ENCODE results near the gene TRIO. TPM values are rescaled to one million over a fixed set of nuclear protein-coding genes. Genes with fewer than 3 reads are reported as not detected.

The TRIO gene
- total RNA-seq, 2 donors from 2014 or later = 62.0 to 137 TPM

- Histone ChIP-seq H3K27me3 (no peaks in the 10 kb centered on the region), H3K36me3 (replicated peaks in 1 of 2; ENCODE audit: insufficient read depth in 1 of 2, low read depth in 2 of 2) (peaks cover 0 to 17% of the 10 kb centered on the region in 2 donors), H3K9me3 (no peaks in the 10 kb centered on the region), H3K4me3 (no peak overlapping the region), H3K4me1 (no peaks in the 10 kb centered on the region), H3K27ac (no peak overlapping the region)
- ATAC-seq (peak; percentile 43), DNase-seq (peak in 2 of 4 donors; percentile 40 to 52)
- TF ChIP-seq CTCF (IDR thresholded peaks at IDR 0.05) = no peak
- TF ChIP-seq POLR2A (IDR thresholded peaks at IDR 0.05) = no peak
- 69 to 75% methylated on average over 18 of the region's 18 CpGs for WGBS, 2 donors
- intact Hi-C loops (cut with DNase I) = no loop called here
Measured at GRCh38 chr5:14501353-14502293, 358.5 kb downstream of the TRIO start.

GRCh38 chr5:14502294-14502690 lies 359.1 kb downstream of the TRIO start:
- intact Hi-C loops (cut with DNase I) = no loop called here
- H3K27me3 ChIP-seq = no peaks in the 10 kb centered on the region
- no peaks in the 10 kb centered on the region for H3K9me3 ChIP-seq
- TF ChIP-seq CTCF (IDR thresholded peaks at IDR 0.05) (no peak), POLR2A (IDR thresholded peaks at IDR 0.05) (no peak)
- ATAC-seq (no peak), DNase-seq (no peak)
- H3K4me1 ChIP-seq = no peaks in the 10 kb centered on the region
- H3K4me3 ChIP-seq = no peak overlapping the region
- H3K36me3 ChIP-seq (replicated peaks in 1 of 2; ENCODE audit: insufficient read depth in 1 of 2, low read depth in 2 of 2) = peaks cover 0 to 17% of the 10 kb centered on the region in 2 donors
- 82 to 87% methylated on average over 9 to 10 of the region's 10 CpGs for WGBS, 2 donors
- no peak overlapping the region for H3K27ac ChIP-seq

GRCh38 chr5:14503017-14503680 lies 360.0 kb downstream of the TRIO start:
- no peak overlapping the region for H3K27ac ChIP-seq
- no peaks in the 10 kb centered on the region for H3K9me3 ChIP-seq
- H3K4me3 ChIP-seq = no peak overlapping the region
- no peaks in the 10 kb centered on the region for H3K27me3 ChIP-seq
- intact Hi-C loops (cut with DNase I) = no loop called here
- 68 to 77% methylated on average over 9 of the region's 9 CpGs for WGBS, 2 donors
- ATAC-seq (no peak), DNase-seq (no peak)
- H3K36me3 ChIP-seq (replicated peaks in 1 of 2; ENCODE audit: insufficient read depth in 1 of 2, low read depth in 2 of 2) = peaks cover 0 to 11% of the 10 kb centered on the region in 2 donors
- no peaks in the 10 kb centered on the region for H3K4me1 ChIP-seq
- TF ChIP-seq CTCF (IDR thresholded peaks at IDR 0.05) (no peak), POLR2A (IDR thresholded peaks at IDR 0.05) (no peak)

GRCh38 chr5:14503681-14504331 lies 360.7 kb downstream of the TRIO start:
- peaks cover 0 to 6% of the 10 kb centered on the region in 2 donors for H3K36me3 ChIP-seq (replicated peaks in 1 of 2; ENCODE audit: insufficient read depth in 1 of 2, low read depth in 2 of 2)
- no peak for ATAC-seq

More at GRCh38 chr5:14503681-14504331, 360.7 kb downstream of the TRIO start:
- no peak for DNase-seq
- Histone ChIP-seq H3K4me3 (no peak overlapping the region), H3K27me3 (no peaks in the 10 kb centered on the region), H3K9me3 (no peaks in the 10 kb centered on the region), H3K27ac (no peak overlapping the region), H3K4me1 (no peaks in the 10 kb centered on the region)
- no peak for TF ChIP-seq POLR2A (IDR thresholded peaks at IDR 0.05)
- no peak for TF ChIP-seq CTCF (IDR thresholded peaks at IDR 0.05)
- WGBS, 2 donors = 87 to 89% methylated on average over 13 to 26 of the region's 27 CpGs
- intact Hi-C loops (cut with DNase I) = no loop called here
